ENCODE results near the gene RBM7.

RBM7 gene

DNA sequence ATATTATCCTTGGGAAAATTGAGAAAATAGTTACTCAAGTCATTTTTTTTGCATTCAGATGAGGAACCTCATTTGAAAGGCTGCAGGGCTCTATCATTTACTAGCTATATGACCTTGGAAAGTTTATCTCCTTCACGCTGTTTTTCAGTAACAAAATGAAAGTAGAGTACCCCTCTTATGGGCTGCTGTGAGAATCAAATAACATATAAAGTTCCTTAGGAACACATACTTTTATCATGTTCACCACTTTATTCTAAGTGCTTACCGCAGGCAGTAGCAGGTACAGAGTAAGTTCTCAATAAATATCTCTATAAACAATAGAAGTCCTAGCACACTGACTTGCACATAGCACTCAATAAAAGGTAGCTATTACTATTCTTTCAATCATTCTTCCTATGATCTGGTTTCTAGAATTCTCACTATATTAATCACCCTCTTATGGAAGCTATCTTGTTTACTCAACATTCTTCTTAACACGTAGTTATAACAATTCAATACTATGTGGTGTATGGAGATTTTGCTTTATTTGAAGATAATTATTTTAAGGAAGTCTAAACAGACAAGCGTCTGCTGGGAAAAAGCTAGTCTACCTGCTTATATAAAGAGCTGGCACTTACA, 2.1 kb upstream of the RBM7 start:
- peaks cover 0 to 8% of the 10 kb centered on the region in 2 donors for H3K4me1 ChIP-seq (ENCODE audit: control insufficient read depth in 1 of 2, insufficient read depth in 2 of 2, low read length in 2 of 2)
- H3K27me3 ChIP-seq (ENCODE audit: low read depth, low read length), result no peaks in the 10 kb centered on the region
- H3K4me3 ChIP-seq (ENCODE audit: low read depth in 1 of 2, low read length in 2 of 2), result peak overlapping the region in 1 of 2 donors; percentile 96
- H3K36me3 ChIP-seq (ENCODE audit: control insufficient read depth in 1 of 2, insufficient read depth in 2 of 2, low read length in 2 of 2), result peaks cover 0 to 10% of the 10 kb centered on the region in 2 donors
- no peaks in the 10 kb centered on the region for H3K9me3 ChIP-seq (ENCODE audit: control insufficient read depth in 1 of 2, low read length in 2 of 2)
- H3K27ac ChIP-seq (ENCODE audit: low read length), result no peak overlapping the region

- peaks cover 7 to 15% of the 10 kb centered on the region in 2 donors for H3K4me1 ChIP-seq (ENCODE audit: control insufficient read depth in 1 of 2, insufficient read depth in 2 of 2, low read length in 2 of 2)
- H3K27ac ChIP-seq (ENCODE audit: low read length), result peak overlapping the region; percentile 100
- peak overlapping the region; percentile 71 to 96 for H3K4me3 ChIP-seq (ENCODE audit: low read depth in 1 of 2, low read length in 2 of 2)
- peaks cover 8 to 10% of the 10 kb centered on the region in 2 donors for H3K36me3 ChIP-seq (ENCODE audit: control insufficient read depth in 1 of 2, insufficient read depth in 2 of 2, low read length in 2 of 2)
- no peaks in the 10 kb centered on the region for H3K9me3 ChIP-seq (ENCODE audit: control insufficient read depth in 1 of 2, low read length in 2 of 2)
- no peaks in the 10 kb centered on the region for H3K27me3 ChIP-seq (ENCODE audit: low read depth, low read length)
These were observed 813 bp upstream of the RBM7 start for GRCh38 chr11:114399490-114400215.

DNA sequence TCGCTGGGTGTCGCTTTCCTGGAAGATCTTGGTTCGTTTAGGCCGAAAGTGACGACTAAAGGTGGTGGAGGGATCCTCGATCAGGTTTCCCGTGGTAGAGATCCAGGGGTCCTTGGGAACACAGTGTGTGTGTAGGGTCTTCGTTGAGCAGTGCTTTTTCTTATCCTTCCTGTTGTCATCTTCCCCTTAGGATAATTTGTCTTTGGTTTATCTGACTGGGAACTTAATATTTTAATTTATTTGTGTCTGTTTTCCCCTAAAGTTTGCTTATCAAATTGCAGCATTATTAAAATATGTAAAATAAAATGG, 403 bp downstream of the RBM7 start:
- Histone ChIP-seq H3K4me1 (ENCODE audit: control insufficient read depth in 1 of 2, insufficient read depth in 2 of 2, low read length in 2 of 2) (peaks cover 14 to 15% of the 10 kb centered on the region in 2 donors), H3K36me3 (ENCODE audit: control insufficient read depth in 1 of 2, insufficient read depth in 2 of 2, low read length in 2 of 2) (peaks cover 9 to 15% of the 10 kb centered on the region in 2 donors), H3K9me3 (ENCODE audit: control insufficient read depth in 1 of 2, low read length in 2 of 2) (no peaks in the 10 kb centered on the region), H3K4me3 (ENCODE audit: low read depth in 1 of 2, low read length in 2 of 2) (peak overlapping the region; percentile 71 to 96), H3K27me3 (ENCODE audit: low read depth, low read length) (no peaks in the 10 kb centered on the region), H3K27ac (ENCODE audit: low read length) (peak overlapping the region; percentile 100)

- Histone ChIP-seq H3K27ac (ENCODE audit: low read length) (peak overlapping the region; percentile 100), H3K27me3 (ENCODE audit: low read depth, low read length) (no peaks in the 10 kb centered on the region), H3K9me3 (ENCODE audit: control insufficient read depth in 1 of 2, low read length in 2 of 2) (no peaks in the 10 kb centered on the region), H3K4me3 (ENCODE audit: low read depth in 1 of 2, low read length in 2 of 2) (peak overlapping the region; percentile 71 to 96), H3K36me3 (ENCODE audit: control insufficient read depth in 1 of 2, insufficient read depth in 2 of 2, low read length in 2 of 2) (peaks cover 13 to 18% of the 10 kb centered on the region in 2 donors), H3K4me1 (ENCODE audit: control insufficient read depth in 1 of 2, insufficient read depth in 2 of 2, low read length in 2 of 2) (peaks cover 14 to 15% of the 10 kb centered on the region in 2 donors)
These were observed 845 bp downstream of the RBM7 start for GRCh38 chr11:114401311-114401710.

DNA sequence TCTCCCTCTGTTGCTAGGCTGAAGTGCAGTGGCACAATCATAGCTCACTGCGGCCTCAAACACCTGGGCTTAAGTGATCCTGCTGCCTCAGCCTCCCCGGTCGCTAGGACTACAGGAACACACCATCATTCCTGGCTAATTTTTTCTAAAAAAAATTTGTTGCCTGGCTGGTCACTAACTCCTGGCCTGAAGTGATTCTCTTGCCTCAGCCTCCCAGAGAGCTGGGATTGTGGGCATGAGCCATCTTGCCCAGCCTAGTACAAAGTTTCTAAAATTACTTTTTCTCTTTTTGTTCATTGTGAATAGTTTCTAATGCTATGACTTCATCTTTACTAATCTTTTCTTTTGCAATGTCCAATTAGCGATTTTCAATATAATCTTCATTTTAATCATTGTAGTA, 12.5 kb downstream of the RBM7 start:
- Histone ChIP-seq H3K27me3 (ENCODE audit: low read depth, low read length) (no peaks in the 10 kb centered on the region), H3K36me3 (ENCODE audit: control insufficient read depth in 1 of 2, insufficient read depth in 2 of 2, low read length in 2 of 2) (peaks cover 12 to 22% of the 10 kb centered on the region in 2 donors), H3K9me3 (ENCODE audit: control insufficient read depth in 1 of 2, low read length in 2 of 2) (no peaks in the 10 kb centered on the region), H3K27ac (ENCODE audit: low read length) (no peak overlapping the region), H3K4me3 (ENCODE audit: low read depth in 1 of 2, low read length in 2 of 2) (no peak overlapping the region), H3K4me1 (ENCODE audit: control insufficient read depth in 1 of 2, insufficient read depth in 2 of 2, low read length in 2 of 2) (no peaks in the 10 kb centered on the region)

- peaks cover 9 to 19% of the 10 kb centered on the region in 2 donors for H3K36me3 ChIP-seq (ENCODE audit: control insufficient read depth in 1 of 2, insufficient read depth in 2 of 2, low read length in 2 of 2)
- H3K4me1 ChIP-seq (ENCODE audit: control insufficient read depth in 1 of 2, insufficient read depth in 2 of 2, low read length in 2 of 2), result no peaks in the 10 kb centered on the region
- H3K27ac ChIP-seq (ENCODE audit: low read length), result no peak overlapping the region
- no peak overlapping the region for H3K4me3 ChIP-seq (ENCODE audit: low read depth in 1 of 2, low read length in 2 of 2)
- no peaks in the 10 kb centered on the region for H3K27me3 ChIP-seq (ENCODE audit: low read depth, low read length)
- no peaks in the 10 kb centered on the region for H3K9me3 ChIP-seq (ENCODE audit: control insufficient read depth in 1 of 2, low read length in 2 of 2)
These were observed 13.5 kb downstream of the RBM7 start for GRCh38 chr11:114413958-114414357.

- Histone ChIP-seq H3K36me3 (ENCODE audit: control insufficient read depth in 1 of 2, insufficient read depth in 2 of 2, low read length in 2 of 2) (no peaks in the 10 kb centered on the region), H3K4me3 (ENCODE audit: low read depth in 1 of 2, low read length in 2 of 2) (no peak overlapping the region), H3K9me3 (ENCODE audit: control insufficient read depth in 1 of 2, low read length in 2 of 2) (no peaks in the 10 kb centered on the region), H3K27me3 (ENCODE audit: low read depth, low read length) (no peaks in the 10 kb centered on the region), H3K27ac (ENCODE audit: low read length) (no peak overlapping the region), H3K4me1 (ENCODE audit: control insufficient read depth in 1 of 2, insufficient read depth in 2 of 2, low read length in 2 of 2) (no peaks in the 10 kb centered on the region)
These were observed 16.0 kb downstream of the RBM7 start for GRCh38 chr11:114416441-114416961.

DNA sequence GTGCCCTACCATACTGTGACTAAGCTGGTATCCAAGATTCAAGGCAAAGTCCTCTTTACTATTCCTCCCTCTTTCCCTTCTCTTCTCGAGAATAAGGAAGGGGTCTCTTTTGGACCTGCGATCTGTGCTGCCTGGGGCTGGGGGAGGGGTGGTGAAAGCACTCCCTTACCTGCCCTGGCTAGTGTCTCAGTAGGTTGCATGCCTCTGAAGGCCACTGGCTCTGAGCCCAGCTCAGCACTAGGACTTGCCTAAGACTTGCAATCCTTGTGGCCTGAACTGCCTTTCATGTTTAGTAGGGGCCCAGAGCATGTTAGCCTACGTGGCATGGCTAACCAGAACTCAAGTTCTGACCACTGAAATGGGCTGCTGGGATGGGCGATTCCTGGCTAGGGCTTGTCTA, 25.8 kb downstream of the RBM7 start:
- H3K4me1 ChIP-seq (ENCODE audit: control insufficient read depth in 1 of 2, insufficient read depth in 2 of 2, low read length in 2 of 2), result no peaks in the 10 kb centered on the region
- H3K27ac ChIP-seq (ENCODE audit: low read length), result no peak overlapping the region
- peaks cover 0 to 3% of the 10 kb centered on the region in 2 donors for H3K36me3 ChIP-seq (ENCODE audit: control insufficient read depth in 1 of 2, insufficient read depth in 2 of 2, low read length in 2 of 2)
- H3K9me3 ChIP-seq (ENCODE audit: control insufficient read depth in 1 of 2, low read length in 2 of 2), result no peaks in the 10 kb centered on the region
- no peak overlapping the region for H3K4me3 ChIP-seq (ENCODE audit: low read depth in 1 of 2, low read length in 2 of 2)
- no peaks in the 10 kb centered on the region for H3K27me3 ChIP-seq (ENCODE audit: low read depth, low read length)

- H3K27me3 ChIP-seq (ENCODE audit: low read depth, low read length), result no peaks in the 10 kb centered on the region
- no peak overlapping the region for H3K27ac ChIP-seq (ENCODE audit: low read length)
- no peak overlapping the region for H3K4me3 ChIP-seq (ENCODE audit: low read depth in 1 of 2, low read length in 2 of 2)
- peaks cover 0 to 3% of the 10 kb centered on the region in 2 donors for H3K36me3 ChIP-seq (ENCODE audit: control insufficient read depth in 1 of 2, insufficient read depth in 2 of 2, low read length in 2 of 2)
- no peaks in the 10 kb centered on the region for H3K4me1 ChIP-seq (ENCODE audit: control insufficient read depth in 1 of 2, insufficient read depth in 2 of 2, low read length in 2 of 2)
- H3K9me3 ChIP-seq (ENCODE audit: control insufficient read depth in 1 of 2, low read length in 2 of 2), result no peaks in the 10 kb centered on the region
These were observed 29.8 kb downstream of the RBM7 start for GRCh38 chr11:114430290-114430689.

GRCh38 chr11:114432893-114433292, 32.4 kb downstream of the RBM7 start:
- Histone ChIP-seq H3K4me1 (ENCODE audit: control insufficient read depth in 1 of 2, insufficient read depth in 2 of 2, low read length in 2 of 2) (no peaks in the 10 kb centered on the region), H3K36me3 (ENCODE audit: control insufficient read depth in 1 of 2, insufficient read depth in 2 of 2, low read length in 2 of 2) (no peaks in the 10 kb centered on the region), H3K9me3 (ENCODE audit: control insufficient read depth in 1 of 2, low read length in 2 of 2) (no peaks in the 10 kb centered on the region)

DNA sequence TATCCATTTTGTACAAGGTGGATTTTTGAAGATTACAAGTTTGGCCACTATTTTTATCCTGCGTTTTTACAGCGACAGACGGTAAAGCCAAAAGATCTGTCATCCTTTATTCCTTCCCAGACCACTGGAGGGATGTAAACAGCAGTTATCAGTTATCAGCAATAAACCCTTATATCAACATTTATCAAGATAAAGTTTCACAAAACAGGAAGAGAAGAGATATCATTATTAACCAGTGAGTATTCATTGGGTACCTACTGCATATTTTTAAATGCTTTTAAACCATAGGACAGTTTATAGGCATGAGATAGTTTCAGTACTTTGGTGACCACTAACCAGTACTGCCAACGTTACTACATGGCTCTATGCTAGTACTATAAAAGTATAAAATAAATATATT, 32.9 kb downstream of the RBM7 start:
- H3K27me3 ChIP-seq (ENCODE audit: low read depth, low read length), result no peaks in the 10 kb centered on the region
- no peaks in the 10 kb centered on the region for H3K9me3 ChIP-seq (ENCODE audit: control insufficient read depth in 1 of 2, low read length in 2 of 2)
- no peaks in the 10 kb centered on the region for H3K4me1 ChIP-seq (ENCODE audit: control insufficient read depth in 1 of 2, insufficient read depth in 2 of 2, low read length in 2 of 2)
- no peak overlapping the region for H3K4me3 ChIP-seq (ENCODE audit: low read depth in 1 of 2, low read length in 2 of 2)
- no peaks in the 10 kb centered on the region for H3K36me3 ChIP-seq (ENCODE audit: control insufficient read depth in 1 of 2, insufficient read depth in 2 of 2, low read length in 2 of 2)
- no peak overlapping the region for H3K27ac ChIP-seq (ENCODE audit: low read length)

More at GRCh38 chr11:114432893-114433292, 32.4 kb downstream of the RBM7 start:
- Histone ChIP-seq H3K4me3 (ENCODE audit: low read depth in 1 of 2, low read length in 2 of 2) (no peak overlapping the region), H3K27ac (ENCODE audit: low read length) (no peak overlapping the region), H3K27me3 (ENCODE audit: low read depth, low read length) (no peaks in the 10 kb centered on the region)

All from muscle layer of duodenum (tissue), 2 donors.